HEK293T (cell line): ENCODE data around the gene MSH3.

Experiments
- CTCF ChIA-PET: fragments of 350-600 bp; formaldehyde crosslinking; extraction: SDS; loops from one replicate; lab custom pipeline; 2021; ENCODE audit warnings: antibody characterized with exemption, inconsistent platforms; lab: Yijun Ruan, JAX
- POLR2A ChIA-PET: fragments of 350-600 bp; formaldehyde crosslinking; extraction: SDS; loops from one replicate; lab custom pipeline; 2020; ENCODE audit warnings: antibody characterized with exemption, inconsistent platforms; lab: Yijun Ruan, JAX
- DNase-seq: peaks from one replicate; pipeline ENCODE4 v3.0.0; 2012; ENCODE audit warnings: mixed read lengths; ENCODE audit errors: extremely low spot score
- L3MBTL2 ChIP-seq: fragments of 450-650 bp; conservative IDR thresholded peaks from 2 replicates; pipeline ENCODE4 v1.6.1; 2016; ENCODE audit warnings: mild to moderate bottlenecking
- PKNOX1 ChIP-seq: fragments of 450-650 bp; IDR thresholded peaks from 2 replicates; pipeline ENCODE4 v1.6.1; 2016

Gene MSH3

GRCh38 chr5:80921026-80921425 is 266.6 kb downstream of the MSH3 start:
- no peak for DNase-seq
- ChIA-PET CTCF (interaction anchor here (0.6 kb wide), 1 partner anchor 47 kb away, joined by 4 read pairs; no protein-coding TSS in a partner anchor), POLR2A (no interaction called here)
- no peak for TF ChIP-seq PKNOX1

GRCh38 chr5:80925931-80926330 is 271.5 kb downstream of the MSH3 start:
- no peak for TF ChIP-seq L3MBTL2
- ChIA-PET CTCF (no interaction called here), POLR2A (no interaction called here)
- no peak for DNase-seq
